Activated T-helper 17 cell treated with anti-CD3 and anti-CD28 coated beads, Interleukin-2, amount 50 U/mL, for 72 hours (primary cell): Measurements from ENCODE around the gene FDXR. TPM values are rescaled to one million over a fixed set of nuclear protein-coding genes. Genes with fewer than 3 reads are reported as not detected.
"Not testable (repeated sequence)": the region's sequence is repeated elsewhere in the genome, so short reads cannot be mapped to it uniquely, and the experiment has no call there.

ENCODE experiments used
- ATAC-seq: fragments of 150-1000 bp; cut with Tn5 transposase; replicated peaks from 2 replicates; pipeline ENCODE4 v1.10.0; 2021; ENCODE audit warnings: mild to moderate bottlenecking, moderate library complexity
- H3K27ac Mint-ChIP-seq: one replicate; pipeline ENCODE4 v1.8.0; 2022; ENCODE audit warnings: mixed read lengths
- H3K27me3 Mint-ChIP-seq: one replicate; pipeline ENCODE4 v1.8.0; 2022; ENCODE audit warnings: mixed read lengths
- H3K36me3 Mint-ChIP-seq: one replicate; pipeline ENCODE4 v1.8.0; 2022; ENCODE audit warnings: low read depth, mild to moderate bottlenecking, mixed read lengths
- H3K4me1 Mint-ChIP-seq: one replicate; pipeline ENCODE4 v1.8.0; 2022; ENCODE audit warnings: mixed read lengths
- H3K4me3 Mint-ChIP-seq: one replicate; pipeline ENCODE4 v1.8.0; 2022; ENCODE audit warnings: mild to moderate bottlenecking, mixed read lengths
- H3K9me3 Mint-ChIP-seq: one replicate; pipeline ENCODE4 v1.8.0; 2022; ENCODE audit warnings: mixed read lengths
- total RNA-seq, 2 donors: library from RNA; stranded (reverse); gene quantifications; one replicate each; pipeline ENCODE4 v1.2.3, GENCODE V29; 2022

FDXR gene
- total RNA-seq, 2 donors from 2014 or later: 56.7 to 58.4 TPM

GRCh38 chr17:74906214-74906793 lies 33.5 kb upstream of the FDXR start:
- not testable (repeated sequence) for H3K36me3 Mint-ChIP-seq, H3K4me3 Mint-ChIP-seq, H3K27ac Mint-ChIP-seq, H3K4me1 Mint-ChIP-seq, H3K9me3 Mint-ChIP-seq, ATAC-seq, H3K27me3 Mint-ChIP-seq

- no peak overlapping the region for H3K27ac Mint-ChIP-seq
- H3K27me3 Mint-ChIP-seq: peaks cover 5% of the 10 kb centered on the region
- H3K4me1 Mint-ChIP-seq: no peaks in the 10 kb centered on the region
- peak; percentile 43 for ATAC-seq
- H3K9me3 Mint-ChIP-seq: no peaks in the 10 kb centered on the region
- no peaks in the 10 kb centered on the region for H3K36me3 Mint-ChIP-seq
- no peak overlapping the region for H3K4me3 Mint-ChIP-seq
These were observed 32.1 kb upstream of the FDXR start for GRCh38 chr17:74904687-74905409.

- no peak overlapping the region for H3K4me3 Mint-ChIP-seq
- peaks cover 5% of the 10 kb centered on the region for H3K27me3 Mint-ChIP-seq
- no peaks in the 10 kb centered on the region for H3K9me3 Mint-ChIP-seq
- H3K4me1 Mint-ChIP-seq: no peaks in the 10 kb centered on the region
- no peak for ATAC-seq
- no peak overlapping the region for H3K27ac Mint-ChIP-seq
- no peaks in the 10 kb centered on the region for H3K36me3 Mint-ChIP-seq
These were observed 30.9 kb upstream of the FDXR start for GRCh38 chr17:74903671-74904070.

- no peak for ATAC-seq
- H3K9me3 Mint-ChIP-seq: no peaks in the 10 kb centered on the region
- no peak overlapping the region for H3K4me3 Mint-ChIP-seq
- H3K27me3 Mint-ChIP-seq: peaks cover 5% of the 10 kb centered on the region
- no peaks in the 10 kb centered on the region for H3K36me3 Mint-ChIP-seq
- H3K4me1 Mint-ChIP-seq: no peaks in the 10 kb centered on the region
- no peak overlapping the region for H3K27ac Mint-ChIP-seq
These were observed 30.2 kb upstream of the FDXR start for GRCh38 chr17:74903034-74903433.

- Mint-ChIP-seq H3K4me1 (no peaks in the 10 kb centered on the region), H3K27me3 (peaks cover 5% of the 10 kb centered on the region), H3K36me3 (no peaks in the 10 kb centered on the region), H3K4me3 (no peak overlapping the region), H3K9me3 (no peaks in the 10 kb centered on the region), H3K27ac (no peak overlapping the region)
- no peak for ATAC-seq
These were observed 28.8 kb upstream of the FDXR start for GRCh38 chr17:74901353-74902135.

- H3K9me3 Mint-ChIP-seq: no peaks in the 10 kb centered on the region
- no peak overlapping the region for H3K4me3 Mint-ChIP-seq
- no peak for ATAC-seq
- peaks cover 10% of the 10 kb centered on the region for H3K27me3 Mint-ChIP-seq
- no peaks in the 10 kb centered on the region for H3K36me3 Mint-ChIP-seq
- no peaks in the 10 kb centered on the region for H3K4me1 Mint-ChIP-seq
- H3K27ac Mint-ChIP-seq: no peak overlapping the region
These were observed 27.4 kb upstream of the FDXR start for GRCh38 chr17:74900208-74900607.

GRCh38 chr17:74898376-74898946 lies 25.7 kb upstream of the FDXR start:
- no peak for ATAC-seq
- H3K9me3 Mint-ChIP-seq: no peaks in the 10 kb centered on the region
- H3K27me3 Mint-ChIP-seq: peaks cover 19% of the 10 kb centered on the region
- no peak overlapping the region for H3K27ac Mint-ChIP-seq
- no peak overlapping the region for H3K4me3 Mint-ChIP-seq
- no peaks in the 10 kb centered on the region for H3K36me3 Mint-ChIP-seq
- no peaks in the 10 kb centered on the region for H3K4me1 Mint-ChIP-seq

- H3K9me3 Mint-ChIP-seq: no peaks in the 10 kb centered on the region
- no peaks in the 10 kb centered on the region for H3K4me1 Mint-ChIP-seq
- peak overlapping the region; percentile 46 for H3K4me3 Mint-ChIP-seq
- ATAC-seq: no peak
- no peak overlapping the region for H3K27ac Mint-ChIP-seq
- no peaks in the 10 kb centered on the region for H3K36me3 Mint-ChIP-seq
- H3K27me3 Mint-ChIP-seq: peaks cover 19% of the 10 kb centered on the region
These were observed 21.3 kb upstream of the FDXR start for GRCh38 chr17:74893936-74894671.

- Mint-ChIP-seq H3K9me3 (no peaks in the 10 kb centered on the region), H3K4me3 (peak within 1 kb of the TSS; percentile 46), H3K27me3 (peaks cover 19% of the 10 kb centered on the region), H3K4me1 (no peaks in the 10 kb centered on the region), H3K27ac (no peak within 1 kb of the TSS), H3K36me3 (no peaks in the 10 kb centered on the region)
- no peak for ATAC-seq
These were observed 20.4 kb upstream of the FDXR start, which contains the start of gene FADS6 for GRCh38 chr17:74892974-74893911. Gene FADS6 (minus strand): TSS chr17:74893633. CDS start chr17:74893595, 38 bp downstream.

GRCh38 chr17:74892013-74892841 lies 19.4 kb upstream of the FDXR start:
- ATAC-seq: no peak
- Mint-ChIP-seq H3K4me1 (no peaks in the 10 kb centered on the region), H3K27me3 (peaks cover 21% of the 10 kb centered on the region), H3K4me3 (no peak overlapping the region), H3K36me3 (no peaks in the 10 kb centered on the region), H3K9me3 (no peaks in the 10 kb centered on the region), H3K27ac (no peak overlapping the region)

- Mint-ChIP-seq H3K36me3 (no peaks in the 10 kb centered on the region), H3K27ac (no peak overlapping the region)
These were observed 17.8 kb upstream of the FDXR start for GRCh38 chr17:74890554-74890953.

GRCh38 chr17:74888469-74888868 lies 15.7 kb upstream of the FDXR start:
- Mint-ChIP-seq H3K9me3 (no peaks in the 10 kb centered on the region), H3K36me3 (no peaks in the 10 kb centered on the region)

More at GRCh38 chr17:74890554-74890953, 17.8 kb upstream of the FDXR start:
- Mint-ChIP-seq H3K4me3 (no peak overlapping the region), H3K4me1 (no peaks in the 10 kb centered on the region), H3K9me3 (no peaks in the 10 kb centered on the region), H3K27me3 (peaks cover 26% of the 10 kb centered on the region)
- no peak for ATAC-seq

More at GRCh38 chr17:74888469-74888868, 15.7 kb upstream of the FDXR start:
- Mint-ChIP-seq H3K4me3 (no peak overlapping the region), H3K27ac (no peak overlapping the region), H3K27me3 (peaks cover 21% of the 10 kb centered on the region), H3K4me1 (no peaks in the 10 kb centered on the region)
- no peak for ATAC-seq
